Prostate gland (tissue), 2 donors: ENCODE measurements around the gene CNIH4. TPM values are rescaled to one million over a fixed set of nuclear protein-coding genes. Genes with fewer than 3 reads are reported as not detected.

Source experiments
- DNase-seq: peaks from one replicate; pipeline ENCODE4 v3.0.0-alpha.2; 2019; ENCODE audit warnings: low spot score
- H3K27ac ChIP-seq, 2 donors: fragments of 200-600 bp; sonication (generic); 2 replicates each; pipeline ENCODE4 v1.5.1; 2017 to 2019
- H3K27me3 ChIP-seq: fragments of 200-600 bp; sonication (generic); replicated peaks from 2 replicates; pipeline ENCODE4 v1.5.1; 2019; ENCODE audit not compliant: insufficient read depth
- H3K36me3 ChIP-seq, 2 donors: fragments of 200-600 bp; sonication (generic); 1 replicate in 1 of 2; 2 replicates in 1 of 2; pipeline versions ENCODE4 v1.5.1 to v1.8.1; 2017 to 2019
- H3K4me1 ChIP-seq: fragments of 200-600 bp; sonication (generic); replicated peaks from 2 replicates; pipeline ENCODE4 v1.5.1; 2019
- H3K4me3 ChIP-seq, 2 donors: fragments of 200-600 bp; sonication (generic); 2 replicates each; pipeline ENCODE4 v1.5.1; 2017 to 2019
- H3K9me3 ChIP-seq: fragments of 200-600 bp; sonication (generic); 2 replicates; pipeline ENCODE4 v1.5.1; 2017
- POLR2A ChIP-seq: fragments of 450-650 bp; IDR thresholded peaks from one replicate; pipeline ENCODE4 v1.6.1; 2016; ENCODE audit warnings: antibody characterized with exemption, mild to moderate bottlenecking
- POLR2AphosphoS5 ChIP-seq: sonication (generic); formaldehyde crosslinking; IDR thresholded peaks from one replicate; pipeline ENCODE4 v1.6.1; 2017; ENCODE audit warnings: antibody characterized with exemption
- WGBS: methylation state at CpG from one replicate; pipeline ENCODE4 v1.1.5; 2018; 5-methylcytosine and 5-hydroxymethylcytosine counted together
- intact Hi-C: fragments of 100-400 bp; cut with DNase I; formaldehyde crosslinking; loops from one replicate; pipeline ENCODE4 v1.14.2; 2022
- total RNA-seq, 2 donors: library from RNA; depleted of rRNA; stranded (reverse); fragments of >200 nt; gene quantifications; one replicate each; pipeline ENCODE4 v1.1.0, GENCODE V29; 2016
- TF ChIP-seq, protein P1 (sequence below), 4 experiments: fragments of 200-600 bp in 2 of 4; fragments of 450-650 bp in 2 of 4; sonication (generic) in 2 of 4; IDR thresholded peaks; 1 replicate in 3 of 4; 2 replicates in 1 of 4; pipeline ENCODE4 v1.5.1; 2016 to 2019; ENCODE audit warnings: antibody characterized with exemption in 4 of 4, mild to moderate bottlenecking in 2 of 4, moderate library complexity in 2 of 4

CNIH4 gene
- total RNA-seq, 2 donors from 2014 or later, result 14.5 to 31.5 TPM

GRCh38 chr1:224399887-224400286, 43.2 kb downstream of the CNIH4 start:
- Histone ChIP-seq H3K27me3 (no peaks in the 10 kb centered on the region), H3K4me1 (no peaks in the 10 kb centered on the region), H3K4me3 (no peak overlapping the region), H3K27ac (no peak overlapping the region), H3K36me3 (peaks cover 8% of the 10 kb centered on the region in 2 donors), H3K9me3 (no peaks in the 10 kb centered on the region)
- 33% methylated on average over 1 of the region's 1 CpG for WGBS
- TF ChIP-seq, protein P1, sequence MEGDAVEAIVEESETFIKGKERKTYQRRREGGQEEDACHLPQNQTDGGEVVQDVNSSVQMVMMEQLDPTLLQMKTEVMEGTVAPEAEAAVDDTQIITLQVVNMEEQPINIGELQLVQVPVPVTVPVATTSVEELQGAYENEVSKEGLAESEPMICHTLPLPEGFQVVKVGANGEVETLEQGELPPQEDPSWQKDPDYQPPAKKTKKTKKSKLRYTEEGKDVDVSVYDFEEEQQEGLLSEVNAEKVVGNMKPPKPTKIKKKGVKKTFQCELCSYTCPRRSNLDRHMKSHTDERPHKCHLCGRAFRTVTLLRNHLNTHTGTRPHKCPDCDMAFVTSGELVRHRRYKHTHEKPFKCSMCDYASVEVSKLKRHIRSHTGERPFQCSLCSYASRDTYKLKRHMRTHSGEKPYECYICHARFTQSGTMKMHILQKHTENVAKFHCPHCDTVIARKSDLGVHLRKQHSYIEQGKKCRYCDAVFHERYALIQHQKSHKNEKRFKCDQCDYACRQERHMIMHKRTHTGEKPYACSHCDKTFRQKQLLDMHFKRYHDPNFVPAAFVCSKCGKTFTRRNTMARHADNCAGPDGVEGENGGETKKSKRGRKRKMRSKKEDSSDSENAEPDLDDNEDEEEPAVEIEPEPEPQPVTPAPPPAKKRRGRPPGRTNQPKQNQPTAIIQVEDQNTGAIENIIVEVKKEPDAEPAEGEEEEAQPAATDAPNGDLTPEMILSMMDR (IDR thresholded peaks at IDR 0.05), result no peak
- TF ChIP-seq POLR2AphosphoS5 (no peak), POLR2A (no peak)
- intact Hi-C loops, result no loop called here
- DNase-seq, result no peak

GRCh38 chr1:224402472-224403036, 45.9 kb downstream of the CNIH4 start:
- WGBS, result 85% methylated on average over 1 of the region's 1 CpG
- intact Hi-C loops, result no loop called here
- no peak overlapping the region for H3K27ac ChIP-seq
- no peak overlapping the region for H3K4me3 ChIP-seq
- peaks cover 8% of the 10 kb centered on the region in 2 donors for H3K36me3 ChIP-seq
- no peak for DNase-seq
- no peaks in the 10 kb centered on the region for H3K27me3 ChIP-seq
- no peaks in the 10 kb centered on the region for H3K4me1 ChIP-seq
- TF ChIP-seq POLR2A, result no peak
- H3K9me3 ChIP-seq, result no peaks in the 10 kb centered on the region

GRCh38 chr1:224404916-224405603, 48.4 kb downstream of the CNIH4 start:
- Histone ChIP-seq H3K9me3 (no peaks in the 10 kb centered on the region), H3K4me1 (no peaks in the 10 kb centered on the region), H3K27me3 (no peaks in the 10 kb centered on the region), H3K36me3 (peaks cover 8% of the 10 kb centered on the region in 2 donors), H3K4me3 (no peak overlapping the region), H3K27ac (no peak overlapping the region)
- no peak for TF ChIP-seq POLR2AphosphoS5
- TF ChIP-seq, protein P1 (IDR thresholded peaks at IDR 0.05), result no peak
- no peak for TF ChIP-seq POLR2A
- 66% methylated on average over 3 of the region's 3 CpGs for WGBS
- DNase-seq, result no peak
- intact Hi-C loops, result no loop called here

- Histone ChIP-seq H3K4me1 (no peaks in the 10 kb centered on the region), H3K4me3 (no peak overlapping the region), H3K36me3 (peaks cover 8% of the 10 kb centered on the region in 2 donors), H3K9me3 (no peaks in the 10 kb centered on the region), H3K27me3 (no peaks in the 10 kb centered on the region), H3K27ac (no peak overlapping the region)
- intact Hi-C loops, result no loop called here
- 90% methylated on average over 2 of the region's 2 CpGs for WGBS
- DNase-seq, result no peak
- TF ChIP-seq POLR2AphosphoS5, result no peak
- TF ChIP-seq POLR2A, result no peak
- TF ChIP-seq, protein P1 (IDR thresholded peaks at IDR 0.05), result no peak
Observed at GRCh38 chr1:224405604-224405970, 48.9 kb downstream of the CNIH4 start.

DNA sequence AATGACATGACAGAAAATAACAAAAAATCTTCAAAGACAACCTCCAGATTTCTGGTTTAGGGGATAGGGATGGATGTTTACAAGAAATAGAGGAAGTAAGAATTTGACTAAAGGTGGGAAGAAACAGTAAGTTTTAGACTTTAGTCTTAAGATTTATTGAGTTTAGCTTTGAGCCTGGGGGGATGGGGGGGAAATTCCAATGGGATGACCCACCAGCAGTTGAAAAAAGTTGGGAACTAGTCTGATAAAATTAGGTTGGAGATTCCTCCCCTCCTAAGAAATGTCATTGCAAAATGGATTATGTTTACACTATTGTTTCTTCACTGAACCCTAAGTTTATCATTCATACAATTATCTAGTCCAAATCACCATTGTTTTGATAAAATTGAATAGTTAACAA, 49.5 kb downstream of the CNIH4 start:
- TF ChIP-seq POLR2AphosphoS5 (no peak), POLR2A (no peak)
- Histone ChIP-seq H3K4me1 (no peaks in the 10 kb centered on the region), H3K9me3 (no peaks in the 10 kb centered on the region), H3K27me3 (no peaks in the 10 kb centered on the region), H3K27ac (no peak overlapping the region), H3K36me3 (peaks cover 8% of the 10 kb centered on the region in 2 donors), H3K4me3 (no peak overlapping the region)
- no peak for DNase-seq
- intact Hi-C loops, result no loop called here
